A549 (cell line): ENCODE measurements around the gene DNAH7. TPM values are rescaled to one million over a fixed set of nuclear protein-coding genes. Genes with fewer than 3 reads are reported as not detected.
A peak's percentile ranks its signal among the peaks of the same experiment; 100 is the strongest.

ENCODE experiments used
- ATAC-seq, 2 experiments: fragments of 200-7000 bp in 1 of 2; fragments of >200 bp in 1 of 2; cut with Nextera tagmentation in 1 of 2; cut with Tn5 transposase in 1 of 2; 3 replicates each; pipeline versions ENCODE4 v1.8.0 to v1.9.1; 2018 to 2020; ENCODE audit warnings: mild to moderate bottlenecking in 1 of 2, moderate library complexity in 1 of 2
- CTCF ChIA-PET: fragments of 300-600 bp; sonication (Branson Sonifier 250); formaldehyde crosslinking; extraction: SDS; loops from one replicate; lab custom pipeline; 2021; ENCODE audit warnings: antibody characterized with exemption, inconsistent platforms; lab: Yijun Ruan, JAX
- POLR2A ChIA-PET: fragments of 350-600 bp; formaldehyde crosslinking; extraction: SDS; loops from one replicate; lab custom pipeline; 2021; ENCODE audit warnings: antibody characterized with exemption, inconsistent platforms; lab: Yijun Ruan, JAX
- DNase-seq, 2 experiments: peaks; one replicate each; pipeline versions ENCODE4 v3.0.0 to v3.0.0-alpha.2; 2011 to 2016; ENCODE audit warnings: low read depth in 1 of 2, low spot score in 1 of 2
- FAIRE-seq: peaks from 2 replicates; lab custom pipeline; 2011; peaks lifted over from hg19 to GRCh38; lab: Jason Lieb, UNC
- H3K27ac ChIP-seq, 2 experiments: fragments of >200 bp; sonication (Bioruptor Twin); formaldehyde crosslinking; 3 replicates each; pipeline ENCODE4 v1.5.1; 2016 to 2017
- H3K4me1 ChIP-seq: fragments of >200 bp; sonication (Bioruptor Twin); formaldehyde crosslinking; 3 replicates; pipeline ENCODE4 v1.6.1; 2016
- H3K4me2 ChIP-seq: fragments of >200 bp; sonication (Bioruptor Twin); formaldehyde crosslinking; 3 replicates; pipeline ENCODE4 v1.6.1; 2016
- H3K4me3 ChIP-seq: fragments of >200 bp; sonication (Bioruptor Twin); formaldehyde crosslinking; 3 replicates; pipeline ENCODE4 v1.5.1; 2016
- H3K9me3 ChIP-seq: fragments of >200 bp; sonication (Bioruptor Twin); formaldehyde crosslinking; 3 replicates; pipeline ENCODE4 v1.6.1; 2016
- ATOH8 ChIP-seq: fragments of 250-450 bp; sonication (Bioruptor Pico); IDR thresholded peaks from 2 replicates; pipeline ENCODE4 v1.5.0; 2020; ENCODE audit warnings: low read depth, mild to moderate bottlenecking, moderate library complexity
- BHLHE40 ChIP-seq: IDR thresholded peaks from 2 replicates; pipeline ENCODE4 v1.6.1; 2012; ENCODE audit warnings: low read depth, low read length, inconsistent platforms
- EHMT2 ChIP-seq: fragments of 200-600 bp; sonication (generic); IDR thresholded peaks from 2 replicates; pipeline ENCODE4 v1.6.1; 2016; ENCODE audit warnings: antibody characterized with exemption, low read depth, mild to moderate bottlenecking, moderate library complexity
- ELK1 ChIP-seq: fragments of 150-350 bp; IDR thresholded peaks from 2 replicates; pipeline ENCODE4 v1.6.1; 2014; ENCODE audit warnings: low read depth, mild to moderate bottlenecking, low read length
- FOSL2 ChIP-seq, 2 experiments: fragments of 450-650 bp in 1 of 2; fragments of >200 bp in 1 of 2; sonication (Bioruptor Twin) in 1 of 2; formaldehyde crosslinking; IDR thresholded peaks; 2 replicates each; pipeline versions ENCODE4 v1.5.0 to v1.6.1; 2016 to 2020; ENCODE audit warnings: mild to moderate bottlenecking in 1 of 2, moderate library complexity in 1 of 2
- HEYL ChIP-seq: fragments of 250-450 bp; sonication (Bioruptor Pico); IDR thresholded peaks from 2 replicates; pipeline ENCODE4 v1.8.0; 2021; ENCODE audit warnings: mild to moderate bottlenecking, moderate library complexity
- HOXB13 ChIP-seq: fragments of 250-450 bp; sonication (Bioruptor Pico); IDR thresholded peaks from 2 replicates; pipeline ENCODE4 v1.5.0; 2020; ENCODE audit warnings: low read depth, mild to moderate bottlenecking, moderate library complexity
- MAFK ChIP-seq: fragments of 450-650 bp; IDR thresholded peaks from 2 replicates; pipeline ENCODE4 v1.6.1; 2014; ENCODE audit not compliant: partially characterized antibody
- NPAS2 ChIP-seq: fragments of 250-450 bp; sonication (Bioruptor Pico); IDR thresholded peaks from 2 replicates; pipeline ENCODE4 v1.8.0; 2022; ENCODE audit warnings: mild to moderate bottlenecking, moderate library complexity, borderline replicate concordance
- PBX3 ChIP-seq: IDR thresholded peaks from 2 replicates; pipeline ENCODE4 v1.6.1; 2012
- POLR2A ChIP-seq: IDR thresholded peaks from 2 replicates; pipeline ENCODE4 v1.6.1; 2012; ENCODE audit warnings: mild to moderate bottlenecking, low read length
- POLR2AphosphoS2 ChIP-seq: conservative IDR thresholded peaks from 2 replicates; pipeline ENCODE4 v1.6.1; 2012; ENCODE audit warnings: low read length, improper control_type of control experiment, inconsistent platforms
- REST ChIP-seq: fragments of 200-600 bp; sonication (generic); IDR thresholded peaks from 2 replicates; pipeline ENCODE4 v1.6.1; 2016; ENCODE audit warnings: antibody characterized with exemption, mild to moderate bottlenecking, moderate library complexity
- RFX5 ChIP-seq: fragments of 450-650 bp; IDR thresholded peaks from 2 replicates; pipeline ENCODE4 v1.7.1; 2014; ENCODE audit warnings: antibody characterized with exemption, mild to moderate bottlenecking, moderate library complexity
- SMC3 ChIP-seq: fragments of >200 bp; sonication (Bioruptor Twin); formaldehyde crosslinking; IDR thresholded peaks from 3 replicates; pipeline ENCODE4 v1.6.1; 2018; ENCODE audit warnings: inconsistent platforms
- TP53 ChIP-seq: fragments of 250-450 bp; sonication (Bioruptor Pico); IDR thresholded peaks from 2 replicates; pipeline ENCODE4 v1.5.0; 2021; ENCODE audit warnings: mild to moderate bottlenecking, moderate library complexity
- USF2 ChIP-seq: fragments of 450-650 bp; IDR thresholded peaks from 2 replicates; pipeline ENCODE4 v1.6.1; 2014; ENCODE audit warnings: antibody characterized with exemption
- ZSCAN20 ChIP-seq: fragments of 250-450 bp; sonication (Bioruptor Pico); IDR thresholded peaks from 2 replicates; pipeline ENCODE4 v1.8.0; 2022; ENCODE audit warnings: mild to moderate bottlenecking, moderate library complexity
- WGBS: methylation state at CpG from one replicate; pipeline ENCODE4 v1.1.6; 2017; ENCODE audit errors: missing lambda C conversion rate; 5-methylcytosine and 5-hydroxymethylcytosine counted together
- polyA plus RNA-seq, 4 experiments: library from polyadenylated mRNA; depleted of rRNA in 3 of 4; stranded (reverse); fragments of >200 nt; fragmentation: RNase III in 1 of 4; extraction: RNeasy Plus Mini Kit Qiagen cat#74134 plus additional on column Dnase treatment in 1 of 4; gene quantifications; 2 replicates in 3 of 4; 3 replicates in 1 of 4; pipeline ENCODE4 v1.2.3, GENCODE V29; 2011 to 2017

Gene DNAH7
- polyA plus RNA-seq, 2 of the 4 experiments (the other 2 are of a cell fraction): 0.43 to 1.5 TPM

- no peaks in the 10 kb centered on the region for H3K9me3 ChIP-seq
- CTCF ChIA-PET: interaction anchor here (1.2 kb wide), 1 partner anchor 11 kb away, joined by 3 read pairs; no protein-coding TSS in a partner anchor
- H3K4me3 ChIP-seq: no peak overlapping the region
- FAIRE-seq (no peak), DNase-seq (peak in 1 of 2 experiments; percentile 46), ATAC-seq (peak; percentile 70 to 85; a peak in 5 of 6 replicates)
- WGBS: 40% methylated on average over 2 of the region's 2 CpGs
- POLR2A ChIA-PET: no interaction called here
- no peak overlapping the region for H3K4me2 ChIP-seq
- no peaks in the 10 kb centered on the region; the same call in 2 of the 3 replicates for H3K4me1 ChIP-seq
- no peak overlapping the region for H3K27ac ChIP-seq
- no peak for TF ChIP-seq TP53
- no peak for TF ChIP-seq HOXB13 (CRISPR knock-in tag)
- no peak for TF ChIP-seq PBX3
Measured at GRCh38 chr2:195779491-195779890, 289.1 kb downstream of the DNAH7 start.

- no peak for ATAC-seq
- POLR2A ChIA-PET: no interaction called here
Measured at GRCh38 chr2:195769975-195770374, 298.7 kb downstream of the DNAH7 start.

More at GRCh38 chr2:195769975-195770374, 298.7 kb downstream of the DNAH7 start:
- Histone ChIP-seq H3K4me1 (no peaks in the 10 kb centered on the region), H3K4me2 (no peak overlapping the region), H3K4me3 (no peak overlapping the region), H3K9me3 (0 out of 3 replicates have a peak, but pooled peaks cover under 1% of the 10 kb centered on the region), H3K27ac (no peak overlapping the region)
- CTCF ChIA-PET: interaction anchor here (0.8 kb wide), 1 partner anchor 14 kb away, joined by 3 read pairs; no protein-coding TSS in a partner anchor
- DNase-seq: no peak
- FAIRE-seq: no peak
- no peak for TF ChIP-seq NPAS2 (CRISPR knock-in tag)
- TF ChIP-seq EHMT2: no peak
- no peak for TF ChIP-seq POLR2A
- TF ChIP-seq RFX5: no peak
- no peak for TF ChIP-seq MAFK
- TF ChIP-seq FOSL2 (IDR thresholded peaks at IDR 0.05): no peak
- TF ChIP-seq FOSL2 (CRISPR knock-in tag; IDR thresholded peaks at IDR 0.05): no peak
- TF ChIP-seq ZSCAN20 (CRISPR knock-in tag): no peak
- no peak for TF ChIP-seq REST
- TF ChIP-seq HOXB13 (CRISPR knock-in tag): no peak
- TF ChIP-seq BHLHE40: no peak
- TF ChIP-seq ELK1: no peak
- TF ChIP-seq POLR2AphosphoS2: no peak
- no peak for TF ChIP-seq USF2
- TF ChIP-seq ATOH8 (CRISPR knock-in tag): no peak
- no peak for TF ChIP-seq SMC3
- no peak for TF ChIP-seq TP53
- no peak for TF ChIP-seq HEYL (CRISPR knock-in tag)
